ENCODE measurements around the gene SOST.

DNA sequence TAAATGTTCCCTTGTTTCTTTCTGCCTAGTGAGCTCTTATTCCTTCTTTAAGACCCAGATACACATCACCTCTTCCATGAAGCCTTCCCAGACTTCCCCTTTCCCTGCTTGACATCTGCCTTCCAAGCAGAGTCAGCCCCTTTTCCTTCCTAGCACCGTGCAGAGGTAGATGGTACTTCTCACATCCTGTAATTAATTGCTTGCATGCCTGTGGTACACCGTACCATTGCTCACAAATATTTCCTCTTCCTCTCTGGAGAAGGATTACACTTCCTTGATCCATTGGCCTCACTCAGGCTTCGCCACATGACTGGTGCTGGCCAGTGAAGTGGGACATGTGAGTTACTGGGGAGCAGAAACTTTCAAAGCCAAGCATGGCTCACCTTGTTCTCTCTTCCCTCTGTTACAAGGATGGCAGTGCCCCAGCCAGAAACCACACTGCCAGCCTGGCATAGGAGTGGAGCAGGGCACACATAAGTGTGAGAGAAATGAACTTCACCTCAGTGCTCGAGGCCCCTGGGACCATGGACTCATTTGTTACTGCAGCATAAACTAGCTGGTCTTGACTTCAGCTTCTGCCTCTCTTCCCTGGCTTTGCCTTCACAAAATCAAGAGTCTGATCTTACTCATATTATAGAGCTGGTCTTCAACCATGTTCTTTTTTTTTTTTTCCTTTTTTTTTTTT, 44.0 kb downstream of the SOST start:
- TF ChIP-seq CTCF (IDR thresholded peaks at IDR 0.05; ENCODE audit: low read depth, low read length) (no peak), POLR2A (IDR thresholded peaks at IDR 0.05; ENCODE audit: extremely low read depth, insufficient read length) (no peak)

Data from NB4 (cell line).